Coronary artery (tissue), 2 donors: Measurements from ENCODE around the gene CNN1.

ENCODE experiments used
- DNase-seq: peaks from one replicate; pipeline ENCODE4 v3.0.0-alpha.2; 2017; ENCODE audit warnings: low spot score
- H3K27ac ChIP-seq, 2 donors: fragments of 200-600 bp; sonication (generic); one replicate each; pipeline ENCODE4 v1.5.1; 2016 to 2019
- H3K4me3 ChIP-seq: fragments of 200-600 bp; sonication (generic); 2 replicates; pipeline ENCODE4 v1.5.1; 2016; ENCODE audit warnings: mild to moderate bottlenecking, moderate library complexity
- CTCF ChIP-seq: fragments of 200-600 bp; sonication (generic); IDR thresholded peaks from one replicate; pipeline ENCODE4 v1.5.1; 2019; ENCODE audit warnings: antibody characterized with exemption

CNN1 gene

GRCh38 chr19:11507370-11508078 is 31.1 kb upstream of the CNN1 start:
- Histone ChIP-seq H3K27ac (no peak overlapping the region), H3K4me3 (no peak overlapping the region)
- no peak for DNase-seq
- TF ChIP-seq CTCF: no peak

- no peak for DNase-seq
- TF ChIP-seq CTCF: no peak
- no peak overlapping the region for H3K27ac ChIP-seq
- no peak overlapping the region for H3K4me3 ChIP-seq
Measured at GRCh38 chr19:11510444-11510843, 28.2 kb upstream of the CNN1 start.

- H3K27ac ChIP-seq: no peak overlapping the region
- DNase-seq: no peak
- no peak for TF ChIP-seq CTCF
- no peak overlapping the region for H3K4me3 ChIP-seq
Measured at GRCh38 chr19:11513946-11514345, 24.7 kb upstream of the CNN1 start.

- no peak for DNase-seq
- Histone ChIP-seq H3K27ac (no peak overlapping the region), H3K4me3 (no peak overlapping the region)
- no peak for TF ChIP-seq CTCF
Measured at GRCh38 chr19:11519138-11519537, 19.5 kb upstream of the CNN1 start.

- peak within 1 kb of the TSS; percentile 78 to 96 for H3K27ac ChIP-seq
- peak within 1 kb of the TSS; percentile 98 for H3K4me3 ChIP-seq
- TF ChIP-seq CTCF: no peak
- DNase-seq: peak; percentile 99
Measured at GRCh38 chr19:11528551-11529341, 9.9 kb upstream of the CNN1 start, which contains the start of gene ECSIT. Gene ECSIT, minus strand, starts transcription at chr19:11529134. Its CDS starts 9,964 bp downstream, at chr19:11519170.

- Histone ChIP-seq H3K4me3 (no peak overlapping the region), H3K27ac (peak overlapping the region in 1 of 2 donors; percentile 96)
- peak; percentile 78 for DNase-seq
- no peak for TF ChIP-seq CTCF
Measured at GRCh38 chr19:11530432-11530831, 8.2 kb upstream of the CNN1 start.
